DMS153 treated with DMSO at 0.1 percent for 48 hours (cell line): ENCODE measurements around the gene IL32.
"Not testable (repeated sequence)": the region's sequence is repeated elsewhere in the genome, so short reads cannot be mapped to it uniquely, and the experiment has no call there.

Experiments
- DNase-seq: peaks from one replicate; lab custom pipeline; 2025; ENCODE audit not compliant: unreplicated experiment; lab: John Stamatoyannopoulos, UW

Gene IL32

DNA sequence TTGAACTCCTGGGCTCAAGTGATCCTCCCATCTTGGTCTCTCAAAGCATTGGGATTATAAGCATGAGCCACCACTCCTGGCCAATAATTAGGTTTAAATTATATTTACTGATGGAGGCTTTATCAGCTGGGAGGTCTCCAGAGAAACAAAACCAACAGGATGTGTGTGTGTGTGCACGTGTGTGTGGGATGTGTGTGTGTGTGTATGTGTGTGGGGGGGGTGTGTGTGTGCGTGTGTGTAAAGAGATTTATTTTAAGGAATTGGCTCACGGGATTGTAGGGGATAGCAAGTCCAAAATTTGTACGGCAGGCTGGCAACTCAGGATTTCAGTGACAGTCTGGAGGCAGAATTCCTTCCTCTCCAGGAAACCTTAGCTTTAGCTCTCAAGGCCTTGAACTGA, 14.4 kb upstream of the IL32 start:
- DNase-seq: no peak

DNA sequence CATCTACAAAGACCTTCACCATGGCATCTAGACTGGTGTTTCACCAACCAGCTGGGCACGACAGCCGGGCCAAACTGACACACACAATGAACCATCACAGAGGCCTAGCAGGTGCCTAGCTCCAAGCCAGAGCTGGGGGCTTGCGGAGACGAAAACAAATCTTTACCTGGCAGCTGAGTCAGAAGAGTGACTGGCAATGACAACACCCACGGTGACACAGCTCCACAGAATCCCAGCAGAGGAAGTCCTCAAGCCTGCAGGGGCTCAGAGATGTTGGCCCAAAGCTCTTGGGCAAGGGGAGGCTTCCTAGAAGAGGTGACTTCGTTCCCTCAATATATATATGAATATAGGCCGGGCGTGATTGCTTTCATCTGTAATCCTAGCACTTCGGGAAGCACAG, 13.9 kb upstream of the IL32 start:
- no peak for DNase-seq

- not testable (repeated sequence) for DNase-seq
Measured at GRCh38 chr16:3052571-3053329, 12.7 kb upstream of the IL32 start.

DNA sequence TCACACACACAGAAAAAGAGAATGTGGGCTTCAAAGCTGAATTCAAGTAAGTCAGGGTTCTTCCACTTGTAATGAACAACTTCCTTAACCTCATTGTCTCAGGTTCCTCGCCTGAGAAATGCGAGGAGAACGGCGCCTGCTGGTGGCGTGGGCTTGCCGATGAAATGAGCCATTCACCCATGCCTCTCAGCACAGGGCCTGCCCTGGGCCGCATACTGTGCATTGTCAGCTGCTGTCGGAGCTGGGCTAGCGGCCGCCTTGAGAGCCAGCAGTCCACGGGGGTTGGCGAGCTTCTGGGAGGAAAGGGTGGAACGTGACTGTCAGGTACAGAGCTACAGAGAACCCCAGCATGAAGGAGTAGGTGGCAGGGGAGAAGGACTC, 12.1 kb upstream of the IL32 start:
- not testable (repeated sequence) for DNase-seq

DNA sequence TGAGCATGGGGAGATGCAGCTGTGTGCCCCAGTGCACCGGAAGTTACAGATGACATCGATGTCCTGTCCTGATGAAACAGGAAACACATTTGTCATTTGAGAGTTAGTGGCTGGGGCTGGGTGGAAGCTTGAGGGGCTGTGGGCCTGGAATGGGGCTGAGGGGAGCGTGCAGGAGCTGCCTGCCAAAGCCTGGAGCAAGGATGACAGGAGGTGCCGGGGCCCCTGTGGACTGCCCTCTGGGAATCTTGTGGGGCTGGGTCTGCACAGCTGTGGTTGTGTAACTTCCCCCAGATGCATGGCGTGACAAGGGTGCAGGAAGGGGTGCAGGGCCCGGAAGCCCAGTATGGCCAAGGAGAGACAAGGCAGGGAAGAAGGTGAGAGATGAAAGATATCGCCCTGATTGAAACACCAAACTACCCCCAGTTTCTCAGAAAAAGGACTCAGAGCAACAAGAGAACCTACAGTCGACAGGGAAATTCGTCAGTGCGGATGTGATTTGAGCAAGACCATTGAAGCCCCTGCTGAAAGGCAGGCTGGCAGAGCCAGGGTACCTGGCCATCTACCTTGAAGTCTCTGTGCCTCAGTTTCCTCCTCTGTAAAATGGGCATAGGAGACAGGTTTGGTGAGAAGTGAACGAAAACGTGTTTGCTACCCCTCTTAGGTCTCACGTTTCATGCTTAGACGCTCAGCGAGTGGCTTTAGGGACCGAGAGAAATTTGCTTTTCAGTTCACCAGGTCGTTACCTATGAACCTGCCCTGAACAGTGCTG, 10.3 kb upstream of the IL32 start:
- no peak for DNase-seq

GRCh38 chr16:3055734-3056115, 9.7 kb upstream of the IL32 start:
- DNase-seq: not testable (repeated sequence)

DNA sequence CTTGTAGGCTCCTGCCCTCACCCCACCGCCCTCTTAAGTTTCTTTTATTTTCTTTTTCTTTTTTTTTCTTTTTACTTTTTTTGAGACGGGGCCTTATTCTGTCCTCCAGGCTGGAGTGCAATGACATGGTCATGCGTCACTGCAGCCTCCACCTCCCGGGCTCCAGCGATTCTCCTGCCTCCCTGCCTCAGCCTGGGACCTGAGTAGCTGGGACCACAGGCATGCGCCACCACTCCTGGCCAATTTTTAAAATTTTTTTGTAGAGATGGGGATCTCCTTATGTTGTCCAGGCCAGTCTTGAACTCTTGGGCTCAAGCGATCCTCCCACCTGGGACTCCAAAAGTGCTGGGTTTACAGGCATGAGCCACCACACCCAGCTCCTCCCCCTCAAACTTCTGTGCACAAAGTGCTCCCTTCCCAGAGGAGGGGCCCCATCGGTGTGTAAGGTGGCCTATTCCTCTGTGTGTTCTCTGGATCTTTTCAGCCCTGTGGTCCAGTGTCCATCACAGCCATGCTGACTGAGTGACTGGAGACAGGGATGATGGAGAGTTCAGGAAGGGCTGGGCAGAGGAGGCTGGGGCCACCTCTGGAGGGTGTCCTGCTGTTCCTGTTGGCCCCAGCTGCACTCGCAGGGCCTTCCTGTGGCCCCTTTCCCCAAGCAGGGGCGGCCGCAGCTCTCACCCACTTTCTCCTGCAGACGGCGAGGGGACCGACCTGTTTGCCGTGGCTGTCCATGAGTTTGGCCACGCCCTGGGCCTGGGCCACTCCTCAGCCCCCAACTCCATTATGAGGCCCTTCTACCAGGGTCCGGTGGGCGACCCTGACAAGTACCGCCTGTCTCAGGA, 8.9 kb upstream of the IL32 start:
- DNase-seq: no peak

DNA sequence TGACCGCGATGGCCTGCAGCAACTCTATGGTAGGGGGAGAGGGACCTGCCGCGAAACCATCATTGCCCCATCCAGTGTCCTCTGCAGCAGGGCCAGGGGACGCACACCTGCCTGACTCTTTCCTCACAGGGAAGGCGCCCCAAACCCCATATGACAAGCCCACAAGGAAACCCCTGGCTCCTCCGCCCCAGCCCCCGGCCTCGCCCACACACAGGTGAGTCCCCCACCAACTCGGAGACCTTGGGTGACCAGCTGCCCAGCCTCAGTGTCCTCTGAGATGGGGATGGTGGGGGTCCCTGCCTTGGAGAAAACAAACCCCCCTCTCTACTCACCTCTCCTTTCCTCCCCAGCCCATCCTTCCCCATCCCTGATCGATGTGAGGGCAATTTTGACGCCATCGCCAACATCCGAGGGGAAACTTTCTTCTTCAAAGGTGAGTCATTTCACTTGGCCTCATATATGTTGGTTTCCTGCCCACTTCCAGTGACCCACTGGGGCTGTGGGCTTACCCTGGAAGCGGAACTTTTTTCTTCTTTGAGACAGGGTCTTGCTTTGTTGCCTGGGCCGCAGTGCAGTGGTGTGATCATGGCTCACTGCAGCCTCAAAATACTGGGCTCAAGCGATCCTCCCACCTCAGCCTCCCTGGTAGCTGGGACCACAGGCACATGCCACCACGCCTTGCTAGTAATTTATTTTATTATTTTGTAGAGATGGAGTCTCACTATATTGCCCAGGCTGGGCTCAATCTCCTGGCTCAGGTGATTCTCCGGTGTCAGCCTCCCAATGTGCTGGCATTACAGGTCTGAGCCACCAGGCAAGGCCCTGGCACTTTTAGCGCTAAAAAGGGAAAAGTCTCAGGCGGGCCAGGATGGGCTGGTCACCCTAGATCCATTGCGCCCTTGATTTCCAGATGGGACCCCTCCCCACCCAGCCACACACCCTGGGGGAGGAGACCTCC, 8.0 kb upstream of the IL32 start:
- no peak for DNase-seq

- DNase-seq: no peak
Measured at GRCh38 chr16:3058139-3059030, 7.1 kb upstream of the IL32 start.

DNA sequence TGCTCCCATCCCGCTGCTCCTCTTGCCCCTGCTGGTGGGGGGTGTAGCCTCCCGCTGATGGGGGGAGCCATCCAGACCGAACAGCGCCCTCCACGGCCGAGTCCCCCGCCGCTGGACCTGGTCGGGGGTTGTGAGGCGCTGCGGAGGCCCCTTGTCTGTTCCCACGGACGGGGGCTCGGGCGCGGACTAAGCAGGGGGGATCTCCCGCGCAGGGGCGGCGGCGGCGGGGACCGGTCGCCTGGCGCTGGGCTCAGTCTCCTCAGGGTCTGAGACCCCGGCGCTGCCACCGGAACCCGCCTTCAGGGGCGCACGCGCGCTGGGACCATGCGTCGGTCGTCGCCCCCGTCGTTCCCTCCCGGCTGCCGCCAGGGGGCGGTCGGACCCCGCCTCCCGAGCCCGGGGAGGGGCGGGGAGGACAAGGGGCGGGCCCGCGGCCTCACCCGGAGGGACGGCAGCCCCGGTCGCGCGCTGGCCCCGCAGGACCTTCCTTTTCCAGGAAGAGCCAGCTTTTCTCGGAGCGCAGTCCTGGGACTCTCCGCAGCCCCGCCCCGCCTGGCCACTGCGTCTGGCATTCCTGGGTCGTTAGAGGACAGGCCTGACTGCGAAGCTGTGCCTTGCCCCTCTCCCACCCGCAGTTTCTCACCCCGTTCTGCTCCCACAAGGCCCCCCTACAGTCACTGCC, 6.3 kb upstream of the IL32 start:
- DNase-seq: peak; percentile 62

GRCh38 chr16:3059723-3060242, 5.7 kb upstream of the IL32 start:
- no peak for DNase-seq

GRCh38 chr16:3060339-3061127, 4.9 kb upstream of the IL32 start:
- DNase-seq: no peak

- no peak for DNase-seq
Measured at GRCh38 chr16:3062553-3062952, 2.9 kb upstream of the IL32 start.

DNA sequence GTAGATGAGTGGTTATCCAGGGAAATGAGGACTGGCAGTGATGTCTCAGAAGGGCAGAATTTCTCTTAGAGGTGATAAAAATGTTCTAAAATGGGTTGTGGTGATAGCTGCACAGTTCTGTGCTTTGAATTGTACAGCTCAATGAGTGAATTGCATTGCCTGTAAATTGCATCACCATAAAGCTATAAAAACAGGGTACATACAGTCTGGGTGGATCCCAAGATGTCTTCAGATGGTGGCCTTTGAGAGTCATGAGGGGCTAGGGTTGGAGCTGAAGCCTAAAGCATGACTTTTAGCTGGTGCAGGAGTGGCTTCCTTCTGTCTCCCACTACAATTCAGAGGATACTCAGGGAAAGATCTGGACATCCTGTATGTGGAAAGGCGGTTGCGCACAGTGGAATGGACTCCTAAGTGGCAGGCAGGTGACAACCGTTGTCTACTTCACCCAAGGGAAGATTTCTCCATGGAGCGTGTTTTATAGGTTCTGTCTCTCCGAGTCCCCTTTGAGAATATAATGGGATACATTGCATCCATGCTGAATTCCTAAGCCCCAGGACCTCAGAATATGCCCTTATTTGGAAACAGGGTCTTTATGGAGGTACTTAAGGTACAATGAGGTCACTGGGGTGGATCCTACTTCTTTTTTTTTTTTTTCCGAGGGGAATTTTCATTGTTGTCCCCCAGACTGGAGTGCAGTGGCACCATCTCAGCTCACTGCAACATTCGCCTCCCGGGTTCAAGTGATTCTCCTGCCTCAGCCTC, 1.6 kb upstream of the IL32 start:
- no peak for DNase-seq

DNA sequence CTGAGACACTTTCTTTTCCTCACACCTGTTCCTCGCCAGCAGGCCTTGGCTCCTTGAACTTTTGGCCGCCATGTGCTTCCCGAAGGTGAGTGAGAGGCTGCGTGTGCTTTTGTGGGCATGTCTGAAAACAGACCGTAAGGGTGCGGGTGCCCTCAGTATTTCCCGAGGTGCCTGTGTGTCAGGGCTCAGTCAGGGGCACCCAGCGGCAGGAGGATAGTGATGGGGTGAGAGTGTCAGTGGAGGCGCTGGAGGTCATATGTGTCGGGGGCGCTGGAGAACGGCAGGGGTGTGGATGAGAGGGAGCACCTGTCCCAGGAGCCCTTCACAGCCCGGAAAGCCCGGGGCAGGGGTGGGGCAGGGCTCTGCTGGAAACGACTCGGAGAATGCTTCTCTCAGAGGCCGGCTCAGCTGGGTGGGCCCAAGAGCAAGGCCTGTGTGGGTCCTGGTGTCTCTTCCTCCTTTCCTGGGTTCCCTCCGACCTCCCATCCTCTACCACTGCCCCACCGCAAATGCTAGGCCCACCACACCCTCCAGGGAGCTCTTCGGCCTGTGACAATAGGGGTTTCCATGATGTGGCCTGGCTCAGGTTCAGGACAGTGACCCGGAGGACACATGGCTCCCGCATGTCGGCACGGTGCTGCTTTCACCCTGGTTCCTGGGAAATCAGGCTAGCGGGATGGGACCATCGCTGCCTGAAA, 451 bp downstream of the IL32 start:
- no peak for DNase-seq

DNA sequence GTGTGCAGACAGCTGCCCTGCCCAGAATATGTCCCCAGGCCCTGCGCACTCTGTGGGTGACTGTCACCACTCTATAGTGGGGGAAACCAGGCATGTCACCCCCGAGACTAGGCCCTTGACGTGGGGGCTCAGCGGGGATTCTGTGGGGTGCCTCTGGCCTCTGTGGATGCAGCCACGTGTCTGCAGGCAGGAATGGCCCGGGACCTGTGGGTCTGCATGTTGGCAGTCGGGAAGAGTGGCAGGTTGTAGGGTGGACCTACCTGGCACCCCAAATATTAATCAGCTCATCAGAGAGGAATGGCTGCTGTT, 954 bp downstream of the IL32 start:
- no peak for DNase-seq

GRCh38 chr16:3068487-3068886, 3.0 kb downstream of the IL32 start:
- DNase-seq: no peak
